ENCODE measurements around the gene NHLH1. TPM values are rescaled to one million over a fixed set of nuclear protein-coding genes. Genes with fewer than 3 reads are reported as not detected.

NHLH1 gene
- total RNA-seq, 1 donor from 2014 or later: not detected

- no peaks in the 10 kb centered on the region for H3K4me1 ChIP-seq
- H3K36me3 ChIP-seq: peaks cover 0 to 18% of the 10 kb centered on the region in 2 donors
- intact Hi-C loops (cut with DNase I): no loop called here
- H3K27me3 ChIP-seq: no peaks in the 10 kb centered on the region
- no peak for TF ChIP-seq POLR2A (IDR thresholded peaks at IDR 0.05)
- no peak for TF ChIP-seq CTCF (IDR thresholded peaks at IDR 0.05)
- no peak for TF ChIP-seq POLR2AphosphoS5 (IDR thresholded peaks at IDR 0.05; ENCODE audit: insufficient read depth in 1 of 2, low read depth in 1 of 2)
- no peak for DNase-seq (ENCODE audit: extremely low spot score in 2 of 2)
- no peaks in the 10 kb centered on the region for H3K9me3 ChIP-seq
- no peak overlapping the region for H3K4me3 ChIP-seq
- H3K27ac ChIP-seq: no peak overlapping the region
These were observed 5.1 kb upstream of the NHLH1 start for GRCh38 chr1:160361814-160362167.

GRCh38 chr1:160362168-160362957 lies 4.5 kb upstream of the NHLH1 start:
- no peak overlapping the region for H3K27ac ChIP-seq
- TF ChIP-seq CTCF (IDR thresholded peaks at IDR 0.05) (no peak), POLR2AphosphoS5 (IDR thresholded peaks at IDR 0.05; ENCODE audit: insufficient read depth in 1 of 2, low read depth in 1 of 2) (no peak), POLR2A (IDR thresholded peaks at IDR 0.05) (no peak)
- no peaks in the 10 kb centered on the region for H3K4me1 ChIP-seq
- DNase-seq (ENCODE audit: extremely low spot score in 2 of 2): peak in 1 of 2 donors; percentile 60
- no peak overlapping the region for H3K4me3 ChIP-seq
- H3K36me3 ChIP-seq: peaks cover 0 to 13% of the 10 kb centered on the region in 2 donors
- H3K9me3 ChIP-seq: no peaks in the 10 kb centered on the region
- no peaks in the 10 kb centered on the region for H3K27me3 ChIP-seq
- intact Hi-C loops (cut with DNase I): no loop called here

GRCh38 chr1:160363010-160363409 lies 3.9 kb upstream of the NHLH1 start:
- no peak overlapping the region for H3K4me3 ChIP-seq
- no peaks in the 10 kb centered on the region for H3K4me1 ChIP-seq
- TF ChIP-seq CTCF (IDR thresholded peaks at IDR 0.05) (no peak), POLR2AphosphoS5 (IDR thresholded peaks at IDR 0.05; ENCODE audit: insufficient read depth in 1 of 2, low read depth in 1 of 2) (no peak)
- intact Hi-C loops (cut with DNase I): no loop called here
- DNase-seq (ENCODE audit: extremely low spot score in 2 of 2): peak in 1 of 2 donors; percentile 54
- peaks cover 0 to 7% of the 10 kb centered on the region in 2 donors for H3K36me3 ChIP-seq
- no peak overlapping the region for H3K27ac ChIP-seq
- no peaks in the 10 kb centered on the region for H3K9me3 ChIP-seq
- H3K27me3 ChIP-seq: no peaks in the 10 kb centered on the region

GRCh38 chr1:160363951-160364735 lies 2.7 kb upstream of the NHLH1 start:
- H3K27ac ChIP-seq: no peak overlapping the region
- H3K4me1 ChIP-seq: no peaks in the 10 kb centered on the region
- no peaks in the 10 kb centered on the region for H3K9me3 ChIP-seq
- H3K27me3 ChIP-seq: no peaks in the 10 kb centered on the region
- peak in 1 of 2 donors; percentile 64 for DNase-seq (ENCODE audit: extremely low spot score in 2 of 2)
- H3K4me3 ChIP-seq: no peak overlapping the region
- no peaks in the 10 kb centered on the region for H3K36me3 ChIP-seq
- intact Hi-C loops (cut with DNase I): no loop called here
- TF ChIP-seq POLR2AphosphoS5 (IDR thresholded peaks at IDR 0.05; ENCODE audit: insufficient read depth in 1 of 2, low read depth in 1 of 2) (no peak), POLR2A (IDR thresholded peaks at IDR 0.05) (no peak), CTCF (IDR thresholded peaks at IDR 0.05) (no peak)

- Histone ChIP-seq H3K9me3 (no peaks in the 10 kb centered on the region), H3K36me3 (no peaks in the 10 kb centered on the region), H3K4me1 (no peaks in the 10 kb centered on the region), H3K27me3 (no peaks in the 10 kb centered on the region), H3K4me3 (no peak overlapping the region), H3K27ac (no peak overlapping the region)
- intact Hi-C loops (cut with DNase I): no loop called here
- peak in 1 of 2 donors; percentile 27 for DNase-seq (ENCODE audit: extremely low spot score in 2 of 2)
- TF ChIP-seq POLR2A (IDR thresholded peaks at IDR 0.05) (no peak), POLR2AphosphoS5 (IDR thresholded peaks at IDR 0.05; ENCODE audit: insufficient read depth in 1 of 2, low read depth in 1 of 2) (no peak), CTCF (IDR thresholded peaks at IDR 0.05) (no peak)
These were observed 1.5 kb upstream of the NHLH1 start for GRCh38 chr1:160365325-160365724.
